Activated T-cell treated with anti-CD3 and anti-CD28 coated beads, Interleukin-2, amount 50 U/mL, for 72 hours (primary cell): ENCODE results near the gene KRR1. TPM values are rescaled to one million over a fixed set of nuclear protein-coding genes. Genes with fewer than 3 reads are reported as not detected.
"Not testable (repeated sequence)": the region's sequence is repeated elsewhere in the genome, so short reads cannot be mapped to it uniquely, and the experiment has no call there.

Experiments used
- ATAC-seq, 2 donors: fragments of 150-1000 bp; cut with Tn5 transposase; replicated peaks in 1 of 2; 2 replicates each; pipeline ENCODE4 v1.10.0; 2021; ENCODE audit warnings: moderate library complexity in 2 of 2, mild to moderate bottlenecking in 1 of 2
- DNase-seq, 2 donors: peaks; one replicate each; pipeline ENCODE4 v3.0.0; 2021 to 2022; ENCODE audit warnings: mixed read lengths in 1 of 2
- H3K27ac Mint-ChIP-seq: one replicate; pipeline ENCODE4 v1.8.0; 2022; ENCODE audit warnings: mild to moderate bottlenecking, moderate library complexity, mixed read lengths
- H3K27me3 Mint-ChIP-seq: one replicate; pipeline ENCODE4 v1.8.0; 2022; ENCODE audit warnings: low read depth, mixed read lengths
- H3K36me3 Mint-ChIP-seq, 2 donors: one replicate each; pipeline ENCODE4 v1.8.0; 2022; ENCODE audit warnings: mixed read lengths in 2 of 2, mild to moderate bottlenecking in 1 of 2; ENCODE audit not compliant: insufficient read depth in 2 of 2
- H3K4me1 Mint-ChIP-seq: one replicate; pipeline ENCODE4 v1.8.0; 2022; ENCODE audit warnings: low read depth, mixed read lengths
- H3K4me3 Mint-ChIP-seq, 2 donors: one replicate each; pipeline ENCODE4 v1.8.0; 2022; ENCODE audit warnings: mild to moderate bottlenecking in 2 of 2, mixed read lengths in 2 of 2, moderate library complexity in 2 of 2
- H3K9me3 Mint-ChIP-seq, 2 donors: one replicate each; pipeline ENCODE4 v1.8.0; 2022; ENCODE audit warnings: mixed read lengths in 2 of 2
- total RNA-seq, 2 donors: library from RNA; stranded (reverse); gene quantifications; one replicate each; pipeline ENCODE4 v1.2.3, GENCODE V29; 2022

The KRR1 gene
- total RNA-seq, 2 donors from 2014 or later, result 78.2 to 80.1 TPM

DNA sequence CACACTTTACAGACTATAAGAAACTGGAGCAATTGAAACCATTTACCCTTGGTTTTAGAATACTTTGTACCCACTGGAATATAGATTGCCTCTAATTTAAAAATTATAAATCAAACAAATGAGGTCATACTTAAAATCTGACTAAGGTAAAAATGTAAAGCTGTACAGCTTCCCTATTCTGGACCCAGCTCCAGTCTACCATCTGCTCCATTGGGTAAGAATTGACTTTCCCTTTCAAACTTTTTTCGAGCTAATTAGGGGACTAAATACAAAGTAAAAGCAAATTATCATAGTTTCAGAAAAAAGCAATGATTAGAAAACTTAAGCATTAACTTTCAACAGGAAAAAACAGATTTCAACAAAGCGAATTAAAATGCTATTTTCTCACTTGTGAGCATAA is 4.3 kb downstream of the KRR1 start:
- Mint-ChIP-seq H3K27ac (peak overlapping the region; percentile 44), H3K9me3 (no peaks in the 10 kb centered on the region), H3K27me3 (no peaks in the 10 kb centered on the region), H3K4me3 (no peak overlapping the region), H3K36me3 (peaks cover 8 to 20% of the 10 kb centered on the region in 2 donors), H3K4me1 (peaks cover 45% of the 10 kb centered on the region)
- ATAC-seq, result no peak
- DNase-seq, result no peak

DNA sequence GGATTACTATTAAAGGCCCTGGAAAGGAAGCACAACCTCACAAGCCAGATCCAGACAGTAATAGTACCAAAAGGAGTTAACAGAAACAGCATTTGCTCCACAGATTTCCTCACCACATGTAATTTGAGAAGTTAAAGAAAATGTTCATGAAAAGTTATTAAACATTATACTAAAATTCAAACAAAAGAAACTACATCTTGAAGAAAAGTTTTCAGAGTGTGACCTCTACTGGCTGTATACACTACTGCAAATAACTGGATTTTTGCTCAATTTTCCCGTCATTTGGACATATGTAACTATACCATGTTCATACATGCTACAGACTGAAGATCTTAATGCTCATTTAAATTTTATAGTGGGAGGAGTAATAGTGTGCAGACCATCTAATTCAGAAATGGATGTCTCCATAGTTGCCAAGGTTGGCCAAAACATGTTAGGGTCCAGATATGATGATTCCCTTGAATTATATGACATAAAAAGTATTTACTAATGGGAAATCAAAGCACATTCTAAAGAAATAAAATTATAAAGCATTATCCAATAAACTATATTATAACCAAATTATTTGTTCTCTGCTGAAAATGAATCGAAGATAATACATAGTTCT is 5.6 kb downstream of the KRR1 start:
- H3K27me3 Mint-ChIP-seq, result no peaks in the 10 kb centered on the region
- no peak overlapping the region for H3K27ac Mint-ChIP-seq
- H3K4me1 Mint-ChIP-seq, result peaks cover 34% of the 10 kb centered on the region
- ATAC-seq, result peak in 1 of 2 donors; percentile 28
- H3K9me3 Mint-ChIP-seq, result no peaks in the 10 kb centered on the region
- no peak for DNase-seq
- no peak overlapping the region for H3K4me3 Mint-ChIP-seq
- peaks cover 5 to 14% of the 10 kb centered on the region in 2 donors for H3K36me3 Mint-ChIP-seq

DNA sequence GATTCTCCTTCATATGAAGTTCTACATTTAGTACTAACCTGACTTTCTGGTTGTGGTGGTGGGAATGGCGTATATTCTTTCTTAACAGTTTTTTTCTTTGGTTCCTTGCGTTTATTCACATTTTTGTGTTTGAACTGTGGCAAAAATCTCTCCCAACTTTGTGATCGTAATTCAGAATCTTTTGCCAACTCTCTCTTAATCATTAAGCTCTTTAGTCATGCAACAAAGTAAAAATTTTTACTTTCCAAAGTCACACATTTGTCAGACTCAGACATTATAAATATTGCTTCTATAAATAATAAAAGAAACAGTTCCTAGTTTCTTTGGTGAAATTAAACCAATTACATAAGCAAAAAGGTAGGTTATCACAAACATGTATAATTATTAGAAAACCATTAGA is 7.5 kb downstream of the KRR1 start:
- H3K9me3 Mint-ChIP-seq, result no peaks in the 10 kb centered on the region
- no peak for ATAC-seq
- H3K27me3 Mint-ChIP-seq, result no peaks in the 10 kb centered on the region
- no peak overlapping the region for H3K4me3 Mint-ChIP-seq
- DNase-seq, result no peak
- peaks cover 7 to 18% of the 10 kb centered on the region in 2 donors for H3K36me3 Mint-ChIP-seq
- peaks cover 16% of the 10 kb centered on the region for H3K4me1 Mint-ChIP-seq
- H3K27ac Mint-ChIP-seq, result no peak overlapping the region

DNA sequence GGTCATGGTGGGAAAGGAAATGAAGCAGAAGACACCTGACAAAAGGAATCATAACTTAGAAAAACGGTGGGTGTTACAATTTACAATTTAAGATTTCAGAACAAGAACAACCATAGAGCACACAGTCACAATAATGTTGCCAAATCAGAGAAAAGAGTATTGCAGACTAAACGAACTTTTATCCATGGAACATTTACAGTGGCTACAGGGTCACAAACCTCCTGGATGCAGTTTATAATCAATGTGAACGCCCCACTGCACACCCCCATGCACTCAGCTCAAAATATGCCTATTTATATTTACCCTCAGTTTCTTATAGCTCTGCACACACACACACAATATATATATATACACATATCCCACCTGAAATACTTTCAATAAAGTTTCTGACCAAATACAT is 8.0 kb downstream of the KRR1 start:
- no peaks in the 10 kb centered on the region for H3K9me3 Mint-ChIP-seq
- H3K27ac Mint-ChIP-seq, result no peak overlapping the region
- DNase-seq (no peak), ATAC-seq (no peak)
- peaks cover 13% of the 10 kb centered on the region for H3K4me1 Mint-ChIP-seq
- no peaks in the 10 kb centered on the region for H3K27me3 Mint-ChIP-seq
- H3K36me3 Mint-ChIP-seq, result peaks cover 7 to 21% of the 10 kb centered on the region in 2 donors
- H3K4me3 Mint-ChIP-seq, result no peak overlapping the region

DNA sequence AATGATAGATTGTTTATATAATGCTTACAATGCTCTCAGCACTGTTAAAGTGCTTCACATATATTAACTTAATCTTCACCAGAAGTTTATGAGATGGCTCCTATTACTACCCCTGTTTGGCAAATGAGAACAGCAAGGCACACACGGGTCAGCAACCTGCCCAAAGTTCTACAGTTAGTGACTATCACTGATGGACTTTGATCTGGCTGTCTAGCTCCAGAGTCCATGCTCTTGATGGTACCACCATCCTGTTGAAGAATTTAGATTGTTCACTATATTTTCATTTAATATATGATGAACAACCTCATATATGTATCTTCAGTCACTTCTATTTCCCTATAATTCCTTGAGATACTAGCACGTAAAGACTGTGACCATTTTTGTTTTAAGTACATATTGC is 20.2 kb downstream of the KRR1 start:
- Mint-ChIP-seq H3K27ac (no peak overlapping the region), H3K4me1 (peaks cover 30% of the 10 kb centered on the region), H3K27me3 (no peaks in the 10 kb centered on the region), H3K36me3 (peaks cover 3 to 5% of the 10 kb centered on the region in 2 donors), H3K9me3 (no peaks in the 10 kb centered on the region), H3K4me3 (no peak overlapping the region)
- ATAC-seq (no peak), DNase-seq (no peak)

DNA sequence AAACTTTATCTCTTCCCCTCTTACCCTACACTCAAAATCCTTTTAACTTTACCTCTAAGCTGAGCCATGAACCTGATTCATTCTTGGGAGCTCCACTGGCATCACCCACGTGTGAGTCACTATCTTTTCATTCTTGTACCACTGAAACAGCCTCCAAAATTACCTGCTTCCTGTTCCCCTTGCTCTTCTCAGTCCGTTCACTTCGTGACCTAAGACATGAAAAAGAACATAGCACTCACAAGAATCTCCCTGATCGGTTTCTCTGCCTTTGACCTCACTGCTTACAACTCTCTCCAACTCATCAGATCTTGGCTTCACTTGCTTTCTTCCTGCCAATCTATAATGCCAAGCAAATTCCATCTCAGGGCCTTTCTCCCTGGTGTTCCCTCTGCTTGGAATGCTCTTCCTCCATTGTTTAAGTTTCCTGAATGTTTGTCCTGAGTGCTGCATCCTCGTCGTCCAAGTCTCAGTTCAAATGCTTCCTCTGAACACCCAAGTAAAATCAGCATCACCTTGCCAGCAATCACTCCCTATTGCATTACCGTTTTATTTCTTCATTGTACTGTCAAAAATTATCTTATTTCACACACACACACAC is 21.7 kb downstream of the KRR1 start:
- DNase-seq (peak; percentile 44 to 65), ATAC-seq (peak; percentile 97 to 98)
- H3K9me3 Mint-ChIP-seq, result no peaks in the 10 kb centered on the region
- no peaks in the 10 kb centered on the region for H3K27me3 Mint-ChIP-seq
- peaks cover 35% of the 10 kb centered on the region for H3K4me1 Mint-ChIP-seq
- H3K27ac Mint-ChIP-seq, result peak overlapping the region; percentile 1
- H3K36me3 Mint-ChIP-seq, result peaks cover 3 to 5% of the 10 kb centered on the region in 2 donors
- peak overlapping the region; percentile 50 to 62 for H3K4me3 Mint-ChIP-seq

DNA sequence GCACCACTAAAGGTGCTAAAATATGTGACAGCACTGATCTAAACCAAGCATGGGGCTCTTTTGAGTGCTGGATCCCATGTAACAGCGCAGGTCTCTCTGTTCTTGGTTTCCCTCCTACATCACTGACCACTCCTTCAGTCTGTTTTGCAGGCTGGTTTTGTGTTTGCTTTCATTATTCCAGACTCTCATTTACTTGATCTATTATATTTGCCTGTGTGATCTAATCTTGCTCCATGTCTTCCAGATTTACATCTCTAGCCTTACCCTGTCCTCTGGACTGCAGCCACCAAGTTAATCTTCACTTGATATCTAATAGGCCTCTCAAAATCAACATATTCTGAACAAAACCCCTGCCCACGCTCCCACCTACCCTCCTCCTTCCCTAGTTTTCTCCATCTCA is 22.2 kb downstream of the KRR1 start:
- Mint-ChIP-seq H3K9me3 (no peaks in the 10 kb centered on the region), H3K36me3 (peaks cover 3 to 5% of the 10 kb centered on the region in 2 donors), H3K27me3 (no peaks in the 10 kb centered on the region), H3K27ac (peak overlapping the region; percentile 1), H3K4me3 (peak overlapping the region; percentile 50 to 62), H3K4me1 (peaks cover 40% of the 10 kb centered on the region)
- DNase-seq (no peak), ATAC-seq (peak; percentile 1)

DNA sequence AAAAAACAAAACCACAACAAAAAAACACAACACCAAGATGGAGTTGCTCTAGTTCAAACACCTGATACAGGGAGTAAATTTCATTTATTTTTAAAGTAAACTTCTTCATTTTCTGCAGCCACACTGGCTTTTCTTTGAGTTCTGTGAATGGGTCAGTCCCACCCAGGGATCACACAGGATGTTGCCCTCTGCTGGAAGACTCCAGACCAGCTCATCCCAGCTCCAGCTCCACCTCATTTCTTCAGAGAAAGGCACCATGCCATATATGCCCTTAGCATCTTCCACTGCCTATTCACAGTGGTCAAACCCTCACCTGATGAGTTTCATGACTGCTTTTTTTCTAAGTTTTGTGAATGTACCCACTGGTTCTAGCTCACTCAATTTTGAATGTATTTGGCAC is 22.9 kb downstream of the KRR1 start:
- Mint-ChIP-seq H3K36me3 (peaks cover 2 to 3% of the 10 kb centered on the region in 2 donors), H3K9me3 (no peaks in the 10 kb centered on the region), H3K4me1 (peaks cover 45% of the 10 kb centered on the region), H3K27me3 (no peaks in the 10 kb centered on the region), H3K27ac (no peak overlapping the region), H3K4me3 (no peak overlapping the region)
- ATAC-seq (no peak), DNase-seq (no peak)

DNA sequence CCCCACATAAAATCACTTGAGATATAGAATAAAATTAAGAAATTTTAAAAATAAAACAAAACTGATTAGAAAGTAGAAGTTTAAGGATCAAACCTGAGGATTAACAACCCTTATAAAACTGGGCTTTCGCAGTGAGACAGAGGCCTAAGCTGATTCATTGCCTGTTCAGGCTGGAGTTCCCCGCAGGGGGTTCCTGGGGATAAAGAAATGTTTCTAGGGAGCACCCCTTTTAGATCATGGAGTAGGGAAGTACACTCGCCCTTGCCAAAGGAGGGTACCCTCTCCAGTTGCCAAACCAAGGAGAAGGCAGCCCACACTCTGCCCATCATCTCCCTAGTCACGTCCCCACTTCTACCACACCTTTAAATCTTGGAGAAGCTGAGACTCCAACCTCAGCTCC is 24.1 kb downstream of the KRR1 start:
- Mint-ChIP-seq H3K9me3 (no peaks in the 10 kb centered on the region), H3K27me3 (no peaks in the 10 kb centered on the region), H3K27ac (no peak overlapping the region), H3K36me3 (peaks cover 2 to 3% of the 10 kb centered on the region in 2 donors), H3K4me3 (no peak overlapping the region), H3K4me1 (peaks cover 53% of the 10 kb centered on the region)
- DNase-seq (no peak), ATAC-seq (no peak)

DNA sequence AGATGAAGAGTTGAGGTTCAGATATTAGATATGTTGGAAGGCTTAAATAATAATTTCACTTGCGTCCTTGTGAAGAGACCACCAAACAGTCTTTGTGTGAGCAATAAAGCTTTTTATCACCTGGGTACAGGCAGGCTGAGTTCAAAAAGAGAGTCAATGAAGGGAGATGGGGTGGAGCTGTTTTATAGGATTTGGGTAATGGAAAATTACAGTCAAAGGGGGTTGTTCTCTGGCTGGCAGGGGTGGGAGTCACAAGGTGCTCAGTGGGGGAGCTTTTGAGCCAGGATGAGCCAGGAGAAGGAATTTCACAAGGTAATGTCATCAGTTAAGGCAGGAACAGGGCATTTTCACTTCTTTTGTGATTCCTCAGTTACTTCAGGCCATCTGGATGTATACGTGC is 27.0 kb downstream of the KRR1 start:
- Mint-ChIP-seq H3K4me1 (peaks cover 73% of the 10 kb centered on the region), H3K27ac (peak overlapping the region; percentile 60), H3K4me3 (peak overlapping the region in 1 of 2 donors; percentile 80)
- H3K9me3 Mint-ChIP-seq, H3K27me3 Mint-ChIP-seq, ATAC-seq, H3K36me3 Mint-ChIP-seq, DNase-seq: not testable (repeated sequence)

DNA sequence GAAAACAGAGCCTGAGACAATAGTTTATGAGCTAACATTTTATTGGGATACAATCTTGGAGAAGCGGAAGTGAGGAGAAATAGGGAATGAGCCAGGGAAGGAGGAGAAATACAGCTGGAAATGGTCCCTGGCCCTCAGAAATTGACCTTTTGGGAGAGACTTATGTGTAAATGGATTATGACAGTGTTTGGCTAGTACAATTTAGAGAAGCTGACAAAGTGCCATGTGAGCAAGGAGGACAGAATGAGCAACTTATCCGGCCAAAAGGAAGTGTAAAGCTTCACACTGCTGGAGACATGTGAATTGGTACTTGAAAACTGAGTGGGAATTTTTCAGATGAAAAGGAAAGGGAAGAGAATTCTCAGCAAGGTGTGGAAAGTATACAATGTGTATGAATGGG is 28.0 kb downstream of the KRR1 start:
- Mint-ChIP-seq H3K27ac (peak overlapping the region; percentile 62), H3K9me3 (no peaks in the 10 kb centered on the region), H3K4me3 (peak overlapping the region; percentile 80 to 86), H3K27me3 (no peaks in the 10 kb centered on the region), H3K36me3 (peaks cover 2% of the 10 kb centered on the region in 2 donors), H3K4me1 (peaks cover 73% of the 10 kb centered on the region)
- ATAC-seq, result no peak
- no peak for DNase-seq

DNA sequence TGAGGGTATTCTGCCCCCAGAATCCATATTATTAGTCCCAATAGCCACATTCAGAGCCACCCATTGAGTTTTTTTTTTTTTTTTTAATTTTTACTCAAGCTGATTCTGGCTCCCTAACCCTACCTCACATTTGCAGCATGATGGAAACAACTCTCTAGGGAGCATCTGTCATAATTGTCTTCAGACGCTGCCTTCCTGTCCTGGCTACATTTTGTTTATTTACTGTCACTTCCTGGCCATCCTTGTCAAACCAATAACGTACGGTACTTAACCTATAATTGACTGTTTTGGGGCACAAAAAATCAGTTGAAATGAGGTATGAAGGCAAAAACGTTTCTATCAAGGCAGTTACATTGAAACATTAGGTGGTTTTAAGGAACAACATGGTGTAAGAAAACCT is 28.8 kb downstream of the KRR1 start:
- H3K27ac Mint-ChIP-seq, result peak overlapping the region; percentile 62
- no peaks in the 10 kb centered on the region for H3K9me3 Mint-ChIP-seq
- H3K36me3 Mint-ChIP-seq, result peaks cover 2% of the 10 kb centered on the region in 2 donors
- DNase-seq (no peak), ATAC-seq (no peak)
- peaks cover 81% of the 10 kb centered on the region for H3K4me1 Mint-ChIP-seq
- H3K4me3 Mint-ChIP-seq, result peak overlapping the region; percentile 83 to 86
- no peaks in the 10 kb centered on the region for H3K27me3 Mint-ChIP-seq

DNA sequence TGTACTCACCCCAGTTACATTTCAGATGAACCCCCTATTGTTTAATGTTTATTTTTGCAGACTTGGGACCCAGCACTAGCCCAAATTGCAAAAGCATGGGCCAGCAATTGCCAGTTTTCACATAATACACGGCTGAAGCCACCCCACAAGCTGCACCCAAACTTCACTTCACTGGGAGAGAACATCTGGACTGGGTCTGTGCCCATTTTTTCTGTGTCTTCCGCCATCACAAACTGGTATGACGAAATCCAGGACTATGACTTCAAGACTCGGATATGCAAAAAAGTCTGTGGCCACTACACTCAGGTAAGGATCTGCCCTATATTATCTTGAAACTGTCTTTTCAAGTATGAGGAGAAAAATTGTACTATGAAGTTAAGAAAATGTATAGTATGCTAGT is 29.6 kb downstream of the KRR1 start:
- Mint-ChIP-seq H3K36me3 (peaks cover 2% of the 10 kb centered on the region in 2 donors), H3K27me3 (no peaks in the 10 kb centered on the region), H3K27ac (peak overlapping the region; percentile 97), H3K4me3 (peak overlapping the region; percentile 83 to 86), H3K4me1 (peaks cover 88% of the 10 kb centered on the region), H3K9me3 (no peaks in the 10 kb centered on the region)
- ATAC-seq (no peak), DNase-seq (no peak)
